Lung (tissue), 12 donors: ENCODE results near the gene TTC22. TPM values are rescaled to one million over a fixed set of nuclear protein-coding genes. Genes with fewer than 3 reads are reported as not detected.

Experiments
- ATAC-seq: fragments of 200-7000 bp; cut with Tn5 transposase; one replicate; pipeline ENCODE4 v1.9.1; 2020; ENCODE audit warnings: moderate number of reproducible peaks; ENCODE audit not compliant: insufficient read depth, low FRiP score
- DNase-seq, 3 donors: peaks; one replicate each; pipeline ENCODE4 v3.0.0-alpha.2; 2013 to 2017
- H3K27ac ChIP-seq, 2 donors: one replicate each; pipeline ENCODE4 v1.5.1; 2013; ENCODE audit warnings: mild to moderate bottlenecking in 2 of 2, moderate library complexity in 2 of 2, control low read depth in 1 of 2, inconsistent platforms in 1 of 2, low read depth in 1 of 2, low read length in 1 of 2
- H3K27me3 ChIP-seq, 3 donors: one replicate each; pipeline ENCODE4 v1.5.1; 2013; ENCODE audit warnings: low read length in 2 of 3; ENCODE audit not compliant: control insufficient read depth in 3 of 3, insufficient read depth in 3 of 3
- H3K36me3 ChIP-seq, 4 donors: one replicate each; pipeline ENCODE4 v1.5.1; 2013; ENCODE audit warnings: low read length in 4 of 4, mild to moderate bottlenecking in 1 of 4, moderate library complexity in 1 of 4; ENCODE audit not compliant: control insufficient read depth in 4 of 4, insufficient read depth in 4 of 4
- H3K4me1 ChIP-seq, 5 donors: one replicate each; pipeline ENCODE4 v1.5.1; 2013; ENCODE audit warnings: low read length in 5 of 5, mild to moderate bottlenecking in 2 of 5, moderate library complexity in 1 of 5; ENCODE audit not compliant: control insufficient read depth in 5 of 5, insufficient read depth in 5 of 5
- H3K4me3 ChIP-seq: one replicate; pipeline ENCODE4 v1.5.1; 2013; ENCODE audit warnings: mild to moderate bottlenecking, control low read depth, moderate library complexity
- H3K9ac ChIP-seq, 2 donors: one replicate each; pipeline ENCODE4 v1.5.1; 2013; ENCODE audit warnings: low read length in 2 of 2, control low read depth in 1 of 2; ENCODE audit not compliant: insufficient read depth in 1 of 2
- H3K9me3 ChIP-seq, 4 donors: one replicate each; pipeline ENCODE4 v1.5.1; 2013; ENCODE audit warnings: low read length in 3 of 4, mild to moderate bottlenecking in 1 of 4, moderate library complexity in 1 of 4; ENCODE audit not compliant: control insufficient read depth in 4 of 4, insufficient read depth in 3 of 4
- WGBS, 2 donors: extraction: QIAGEN DNeasy Blood & Tissue Kit; methylation state at CpG; one replicate each; pipeline ENCODE4 v1.1.7; 2013; 5-methylcytosine and 5-hydroxymethylcytosine counted together
- polyA plus RNA-seq, 2 donors: library from polyadenylated mRNA; stranded (reverse); fragments of 200-250 nt; gene quantifications; one replicate each; pipeline ENCODE4 v1.2.1, GENCODE V29; 2013
- total RNA-seq, 2 donors: library from RNA; depleted of rRNA in 1 of 2; stranded (reverse); fragments of >200 nt in 1 of 2; gene quantifications; one replicate each; pipeline ENCODE4 v1.2.1, GENCODE V29; 2014 to 2021
- TF ChIP-seq, protein P1 (sequence below): IDR thresholded peaks from 2 replicates; pipeline ENCODE4 v1.5.1; 2012; ENCODE audit warnings: mild to moderate bottlenecking; ENCODE audit errors: control extremely low read depth, extremely low read depth
- donor health status: control.
- donor health status: control.
- donor health status: Bipolar disorder and iron deficiency.
- donor health status: healthy.
- donor health status: DM: yes; HTN: yes; CAD: no.

Gene TTC22
- total and polyA plus RNA-seq, 4 donors, result 2.9 to 6.6 (median 3.5) TPM

GRCh38 chr1:54758678-54759348 lies 42.3 kb downstream of the TTC22 start:
- Histone ChIP-seq H3K27me3 (no peaks in the 10 kb centered on the region), H3K4me3 (no peak overlapping the region), H3K36me3 (peaks cover 0 to 12% (median 10%) of the 10 kb centered on the region in 4 donors), H3K4me1 (peaks cover 0 to 9% (median 0%) of the 10 kb centered on the region in 5 donors), H3K9ac (no peak overlapping the region), H3K27ac (no peak overlapping the region), H3K9me3 (no peaks in the 10 kb centered on the region)
- no peak for ATAC-seq
- TF ChIP-seq, protein P1, sequence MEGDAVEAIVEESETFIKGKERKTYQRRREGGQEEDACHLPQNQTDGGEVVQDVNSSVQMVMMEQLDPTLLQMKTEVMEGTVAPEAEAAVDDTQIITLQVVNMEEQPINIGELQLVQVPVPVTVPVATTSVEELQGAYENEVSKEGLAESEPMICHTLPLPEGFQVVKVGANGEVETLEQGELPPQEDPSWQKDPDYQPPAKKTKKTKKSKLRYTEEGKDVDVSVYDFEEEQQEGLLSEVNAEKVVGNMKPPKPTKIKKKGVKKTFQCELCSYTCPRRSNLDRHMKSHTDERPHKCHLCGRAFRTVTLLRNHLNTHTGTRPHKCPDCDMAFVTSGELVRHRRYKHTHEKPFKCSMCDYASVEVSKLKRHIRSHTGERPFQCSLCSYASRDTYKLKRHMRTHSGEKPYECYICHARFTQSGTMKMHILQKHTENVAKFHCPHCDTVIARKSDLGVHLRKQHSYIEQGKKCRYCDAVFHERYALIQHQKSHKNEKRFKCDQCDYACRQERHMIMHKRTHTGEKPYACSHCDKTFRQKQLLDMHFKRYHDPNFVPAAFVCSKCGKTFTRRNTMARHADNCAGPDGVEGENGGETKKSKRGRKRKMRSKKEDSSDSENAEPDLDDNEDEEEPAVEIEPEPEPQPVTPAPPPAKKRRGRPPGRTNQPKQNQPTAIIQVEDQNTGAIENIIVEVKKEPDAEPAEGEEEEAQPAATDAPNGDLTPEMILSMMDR, result no peak
- WGBS, 2 donors, result 95 to 96% methylated on average over 20 of the region's 20 CpGs
- no peak for DNase-seq

- no peaks in the 10 kb centered on the region for H3K9me3 ChIP-seq
- no peak overlapping the region for H3K4me3 ChIP-seq
- H3K27ac ChIP-seq, result no peak overlapping the region
- DNase-seq (no peak), ATAC-seq (no peak)
- TF ChIP-seq, protein P1, result no peak
- H3K4me1 ChIP-seq, result no peaks in the 10 kb centered on the region
- 95 to 97% methylated on average over 9 of the region's 9 CpGs for WGBS, 2 donors
- peaks cover 0 to 12% (median 10%) of the 10 kb centered on the region in 4 donors for H3K36me3 ChIP-seq
- H3K27me3 ChIP-seq, result no peaks in the 10 kb centered on the region
- no peak overlapping the region for H3K9ac ChIP-seq
These were observed 43.3 kb downstream of the TTC22 start for GRCh38 chr1:54757833-54758232.

DNA sequence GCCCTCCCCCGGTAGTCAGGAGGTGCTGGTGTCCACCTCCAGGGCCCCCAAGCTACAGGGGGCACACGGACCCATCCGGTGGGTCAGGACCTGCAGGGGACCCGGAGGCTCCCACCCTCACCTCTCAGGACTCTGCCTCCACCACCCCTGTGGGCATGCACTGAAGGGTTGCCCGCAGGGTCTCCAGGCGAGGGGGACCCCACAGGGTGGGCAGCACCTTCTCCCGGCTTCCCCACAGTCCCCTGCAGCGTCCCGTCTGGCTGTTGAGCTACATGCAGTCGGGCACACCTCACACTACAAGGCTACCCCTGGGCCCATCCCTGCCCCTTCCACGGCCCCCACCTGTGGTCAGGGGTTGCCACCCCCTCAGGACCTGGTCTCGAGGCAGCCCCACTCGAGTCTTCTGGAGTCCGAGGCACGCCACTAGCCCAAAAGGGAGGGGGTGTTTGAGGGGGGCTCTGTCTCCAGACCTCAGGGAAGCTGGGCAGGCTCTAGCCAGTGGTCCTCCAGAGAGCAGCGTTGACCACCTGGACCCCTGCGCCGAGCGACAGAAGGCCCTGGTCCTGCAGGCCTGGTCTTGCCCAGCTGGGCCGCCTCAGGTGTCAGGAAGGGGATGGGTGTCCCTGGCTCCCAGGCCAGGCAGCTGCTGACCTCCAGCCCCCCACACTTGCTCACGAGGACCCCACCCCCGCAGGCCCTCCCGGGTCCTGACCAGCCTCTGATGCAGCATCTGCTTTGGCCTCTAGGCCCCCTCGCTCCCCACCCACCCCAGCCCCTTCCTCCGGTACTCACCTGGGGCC lies 46.4 kb downstream of the TTC22 start:
- Histone ChIP-seq H3K27me3 (no peaks in the 10 kb centered on the region), H3K4me1 (no peaks in the 10 kb centered on the region), H3K36me3 (peaks cover 0 to 12% (median 10%) of the 10 kb centered on the region in 4 donors), H3K9me3 (no peaks in the 10 kb centered on the region), H3K27ac (no peak overlapping the region), H3K9ac (no peak overlapping the region), H3K4me3 (no peak overlapping the region)
- 94 to 96% methylated on average over 25 of the region's 25 CpGs for WGBS, 2 donors
- ATAC-seq, result no peak
- no peak for DNase-seq
- TF ChIP-seq, protein P1, result no peak
